Measurements from ENCODE around the gene RPS6KB1.
A peak's percentile ranks its signal among the peaks of the same experiment; 100 is the strongest.
"Not testable (repeated sequence)": the region's sequence is repeated elsewhere in the genome, so short reads cannot be mapped to it uniquely, and the experiment has no call there.

RPS6KB1 gene

GRCh38 chr17:59903455-59903854 lies 10.5 kb downstream of the RPS6KB1 start:
- H3K9me3 ChIP-seq (ENCODE audit: control insufficient read depth, low read length), result no peaks in the 10 kb centered on the region
- no peak overlapping the region for H3K4me2 ChIP-seq (ENCODE audit: low read length)
- peaks cover 57% of the 10 kb centered on the region for H3K79me2 ChIP-seq
- H3K27ac ChIP-seq, result no peak overlapping the region
- no peaks in the 10 kb centered on the region for H3K4me1 ChIP-seq
- no peak overlapping the region for H2AFZ ChIP-seq
- no peaks in the 10 kb centered on the region for H3K36me3 ChIP-seq (ENCODE audit: control insufficient read depth, insufficient read depth, low read length)
- no peak overlapping the region for H3K4me3 ChIP-seq (ENCODE audit: low read depth, low read length)
- H3K27me3 ChIP-seq (ENCODE audit: control insufficient read depth, insufficient read depth, low read length), result no peaks in the 10 kb centered on the region
- no peak for TF ChIP-seq CTCF (IDR thresholded peaks at IDR 0.05)
- no peak overlapping the region for H3K9ac ChIP-seq

- no peak overlapping the region for H2AFZ ChIP-seq
- TF ChIP-seq CTCF (IDR thresholded peaks at IDR 0.05), result no peak
- no peak overlapping the region for H3K4me3 ChIP-seq (ENCODE audit: low read depth, low read length)
These were observed 14.5 kb downstream of the RPS6KB1 start for GRCh38 chr17:59907467-59907866.

GRCh38 chr17:59914274-59914854 lies 21.4 kb downstream of the RPS6KB1 start:
- peak; percentile 70 for TF ChIP-seq CTCF (IDR thresholded peaks at IDR 0.05)
- H3K79me2 ChIP-seq, result no peaks in the 10 kb centered on the region
- no peak overlapping the region for H3K27ac ChIP-seq
- H3K4me3 ChIP-seq (ENCODE audit: low read depth, low read length), result no peak overlapping the region
- H3K27me3 ChIP-seq (ENCODE audit: control insufficient read depth, insufficient read depth, low read length), result no peaks in the 10 kb centered on the region
- no peaks in the 10 kb centered on the region for H3K9me3 ChIP-seq (ENCODE audit: control insufficient read depth, low read length)
- H3K36me3 ChIP-seq (ENCODE audit: control insufficient read depth, insufficient read depth, low read length), result no peaks in the 10 kb centered on the region
- no peak overlapping the region for H2AFZ ChIP-seq
- no peak overlapping the region for H3K9ac ChIP-seq
- no peaks in the 10 kb centered on the region for H3K4me1 ChIP-seq
- no peak overlapping the region for H3K4me2 ChIP-seq (ENCODE audit: low read length)

More at GRCh38 chr17:59907467-59907866, 14.5 kb downstream of the RPS6KB1 start:
- Histone ChIP-seq H3K27me3 (ENCODE audit: control insufficient read depth, insufficient read depth, low read length) (no peaks in the 10 kb centered on the region), H3K4me1 (no peaks in the 10 kb centered on the region), H3K79me2 (peaks cover 38% of the 10 kb centered on the region), H3K4me2 (ENCODE audit: low read length) (no peak overlapping the region), H3K9ac (no peak overlapping the region), H3K9me3 (ENCODE audit: control insufficient read depth, low read length) (no peaks in the 10 kb centered on the region), H3K27ac (no peak overlapping the region), H3K36me3 (ENCODE audit: control insufficient read depth, insufficient read depth, low read length) (no peaks in the 10 kb centered on the region)

- TF ChIP-seq CTCF (IDR thresholded peaks at IDR 0.05), result no peak
- H3K4me2 ChIP-seq (ENCODE audit: low read length), result no peak overlapping the region
- no peaks in the 10 kb centered on the region for H3K36me3 ChIP-seq (ENCODE audit: control insufficient read depth, insufficient read depth, low read length)
- H3K4me3 ChIP-seq (ENCODE audit: low read depth, low read length), result no peak overlapping the region
- no peak overlapping the region for H2AFZ ChIP-seq
- H3K27me3 ChIP-seq (ENCODE audit: control insufficient read depth, insufficient read depth, low read length), result no peaks in the 10 kb centered on the region
- no peak overlapping the region for H3K9ac ChIP-seq
- no peaks in the 10 kb centered on the region for H3K4me1 ChIP-seq
- H3K79me2 ChIP-seq, result peaks cover 5% of the 10 kb centered on the region
- H3K9me3 ChIP-seq (ENCODE audit: control insufficient read depth, low read length), result no peaks in the 10 kb centered on the region
- H3K27ac ChIP-seq, result no peak overlapping the region
These were observed 23.5 kb downstream of the RPS6KB1 start for GRCh38 chr17:59916446-59916845.

- not testable (repeated sequence) for H3K27me3 ChIP-seq (ENCODE audit: control insufficient read depth, insufficient read depth, low read length); H2AFZ ChIP-seq; H3K79me2 ChIP-seq
These were observed 27.7 kb downstream of the RPS6KB1 start for GRCh38 chr17:59920637-59921036.

GRCh38 chr17:59930121-59930520 lies 37.2 kb downstream of the RPS6KB1 start:
- H3K4me1 ChIP-seq; H3K9me3 ChIP-seq (ENCODE audit: control insufficient read depth, low read length); H3K9ac ChIP-seq; H3K4me2 ChIP-seq (ENCODE audit: low read length); H3K4me3 ChIP-seq (ENCODE audit: low read depth, low read length); H3K36me3 ChIP-seq (ENCODE audit: control insufficient read depth, insufficient read depth, low read length); H2AFZ ChIP-seq; H3K79me2 ChIP-seq; H3K27me3 ChIP-seq (ENCODE audit: control insufficient read depth, insufficient read depth, low read length); H3K27ac ChIP-seq: not testable (repeated sequence)

More at GRCh38 chr17:59920637-59921036, 27.7 kb downstream of the RPS6KB1 start:
- H3K9me3 ChIP-seq (ENCODE audit: control insufficient read depth, low read length); H3K36me3 ChIP-seq (ENCODE audit: control insufficient read depth, insufficient read depth, low read length); H3K27ac ChIP-seq; H3K4me2 ChIP-seq (ENCODE audit: low read length); H3K4me1 ChIP-seq; H3K9ac ChIP-seq; H3K4me3 ChIP-seq (ENCODE audit: low read depth, low read length): not testable (repeated sequence)

- H3K4me2 ChIP-seq (ENCODE audit: low read length); H3K27me3 ChIP-seq (ENCODE audit: control insufficient read depth, insufficient read depth, low read length); H3K9me3 ChIP-seq (ENCODE audit: control insufficient read depth, low read length); H3K4me3 ChIP-seq (ENCODE audit: low read depth, low read length); H3K27ac ChIP-seq; H3K36me3 ChIP-seq (ENCODE audit: control insufficient read depth, insufficient read depth, low read length); H2AFZ ChIP-seq; H3K9ac ChIP-seq; H3K79me2 ChIP-seq; H3K4me1 ChIP-seq: not testable (repeated sequence)
These were observed 37.8 kb downstream of the RPS6KB1 start for GRCh38 chr17:59930768-59931167.

GRCh38 chr17:59933317-59933716 lies 40.4 kb downstream of the RPS6KB1 start:
- H3K27ac ChIP-seq; H3K27me3 ChIP-seq (ENCODE audit: control insufficient read depth, insufficient read depth, low read length); H3K9me3 ChIP-seq (ENCODE audit: control insufficient read depth, low read length); H3K36me3 ChIP-seq (ENCODE audit: control insufficient read depth, insufficient read depth, low read length); H3K4me2 ChIP-seq (ENCODE audit: low read length); H3K79me2 ChIP-seq; H3K4me3 ChIP-seq (ENCODE audit: low read depth, low read length); H2AFZ ChIP-seq; H3K9ac ChIP-seq; H3K4me1 ChIP-seq: not testable (repeated sequence)
